ENCODE results near the gene GRWD1.
A peak's percentile ranks its signal among the peaks of the same experiment; 100 is the strongest.

The GRWD1 gene

DNA sequence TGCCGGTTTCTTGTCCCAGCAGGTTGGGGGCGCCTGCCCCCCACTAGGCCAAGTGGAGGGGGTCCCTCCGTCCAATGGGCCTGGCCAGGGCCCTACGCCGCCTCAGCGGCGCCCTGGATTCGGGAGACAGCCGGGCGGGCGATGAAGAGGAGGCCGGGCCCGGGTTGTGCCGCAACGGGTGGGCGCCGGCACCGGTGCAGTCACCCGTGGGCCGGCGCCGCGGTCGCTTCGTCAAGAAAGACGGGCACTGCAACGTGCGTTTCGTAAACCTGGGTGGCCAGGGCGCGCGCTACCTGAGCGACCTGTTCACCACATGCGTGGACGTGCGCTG lies 15.8 kb downstream of the GRWD1 start:
- no peak for DNase-seq

DNA sequence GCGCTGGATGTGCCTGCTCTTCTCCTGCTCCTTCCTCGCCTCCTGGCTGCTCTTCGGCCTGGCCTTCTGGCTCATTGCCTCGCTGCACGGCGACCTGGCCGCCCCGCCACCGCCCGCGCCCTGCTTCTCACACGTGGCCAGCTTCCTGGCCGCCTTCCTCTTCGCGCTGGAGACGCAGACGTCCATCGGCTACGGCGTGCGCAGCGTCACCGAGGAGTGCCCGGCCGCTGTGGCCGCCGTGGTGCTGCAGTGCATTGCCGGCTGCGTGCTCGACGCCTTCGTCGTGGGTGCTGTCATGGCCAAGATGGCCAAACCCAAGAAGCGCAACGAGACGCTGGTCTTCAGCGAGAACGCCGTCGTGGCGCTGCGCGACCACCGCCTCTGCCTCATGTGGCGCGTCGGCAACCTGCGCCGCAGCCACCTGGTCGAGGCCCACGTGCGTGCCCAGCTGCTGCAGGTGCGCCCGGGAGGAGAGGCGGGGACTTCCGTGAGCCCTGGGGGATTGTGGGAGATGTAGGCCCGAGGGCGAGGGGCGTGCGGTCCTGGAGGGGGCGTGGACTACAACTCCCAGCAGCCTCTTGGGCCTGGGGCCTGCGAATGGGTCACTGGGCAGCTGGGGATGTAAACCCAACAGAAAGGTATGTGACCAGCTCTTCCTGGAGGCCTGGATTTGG lies 16.3 kb downstream of the GRWD1 start:
- no peak for DNase-seq

GRCh38 chr19:48465215-48465614 lies 19.4 kb downstream of the GRWD1 start:
- DNase-seq = no peak

- DNase-seq = no peak
Measured at GRCh38 chr19:48466561-48467325, 21.0 kb downstream of the GRWD1 start.

DNA sequence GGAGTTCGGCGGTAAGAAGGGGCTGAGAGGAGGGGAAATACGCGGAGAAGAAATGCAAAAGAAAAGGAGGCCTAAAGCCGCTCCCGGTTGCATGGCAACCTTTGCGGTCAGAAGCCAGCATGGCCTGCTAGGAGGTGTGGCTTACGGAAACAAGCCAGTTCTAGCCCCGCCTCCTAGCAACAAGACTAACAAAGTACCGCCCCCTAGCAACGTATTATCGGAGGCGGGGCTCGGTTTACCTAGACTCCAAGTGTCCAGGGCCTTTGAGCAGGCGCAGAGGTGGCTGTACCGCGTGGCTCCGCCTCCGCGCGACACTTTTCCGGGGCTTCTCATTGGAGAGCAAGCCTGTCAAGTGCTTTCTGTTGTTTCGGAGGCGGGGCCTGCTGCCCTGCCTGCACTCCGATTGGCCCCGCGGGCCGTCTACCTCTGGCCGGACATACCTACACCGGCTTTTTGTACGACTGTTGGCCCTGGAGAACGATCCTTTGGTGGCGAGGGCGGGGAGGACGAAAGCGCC lies 23.0 kb downstream of the GRWD1 start:
- DNase-seq = peak; percentile 99

DNA sequence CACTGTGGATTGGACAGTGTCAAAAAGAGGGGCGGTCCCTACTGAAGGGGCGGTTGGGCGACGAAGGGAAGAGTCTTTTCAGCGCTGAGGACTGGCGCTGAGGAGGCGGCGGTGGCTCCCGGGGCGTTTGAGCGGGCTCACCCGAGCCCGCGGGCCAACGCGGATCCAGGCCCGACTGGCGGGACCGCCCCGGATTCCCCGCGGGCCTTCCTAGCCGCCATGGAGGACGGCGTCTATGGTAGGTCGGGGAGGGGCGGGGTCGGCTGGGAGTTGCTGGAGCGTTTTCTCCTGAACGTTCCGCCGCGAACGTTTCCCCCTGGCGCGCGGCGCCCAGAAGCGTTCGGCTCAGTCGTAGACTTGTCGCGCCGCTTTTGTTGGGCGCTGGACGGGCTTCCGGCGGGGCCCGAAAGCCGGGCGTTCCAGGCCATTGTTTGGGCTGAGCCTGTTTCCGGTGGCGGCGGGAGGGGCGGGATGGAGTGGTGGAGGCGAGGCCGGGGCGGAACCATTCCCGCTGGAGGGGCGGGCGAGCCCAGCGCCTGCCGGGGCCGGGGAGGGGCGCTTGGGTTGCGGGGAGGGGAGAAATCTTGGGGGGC lies 23.6 kb downstream of the GRWD1 start, which contains the start of gene CYTH2:
CYTH2 (plus strand) TSS at position 81 of the 593 bp plus-strand sequence; CDS start at position 220, 139 bp downstream.
- peak; percentile 79 for DNase-seq

- DNase-seq = no peak
Measured at GRCh38 chr19:48469934-48470680, 24.3 kb downstream of the GRWD1 start.

DNA sequence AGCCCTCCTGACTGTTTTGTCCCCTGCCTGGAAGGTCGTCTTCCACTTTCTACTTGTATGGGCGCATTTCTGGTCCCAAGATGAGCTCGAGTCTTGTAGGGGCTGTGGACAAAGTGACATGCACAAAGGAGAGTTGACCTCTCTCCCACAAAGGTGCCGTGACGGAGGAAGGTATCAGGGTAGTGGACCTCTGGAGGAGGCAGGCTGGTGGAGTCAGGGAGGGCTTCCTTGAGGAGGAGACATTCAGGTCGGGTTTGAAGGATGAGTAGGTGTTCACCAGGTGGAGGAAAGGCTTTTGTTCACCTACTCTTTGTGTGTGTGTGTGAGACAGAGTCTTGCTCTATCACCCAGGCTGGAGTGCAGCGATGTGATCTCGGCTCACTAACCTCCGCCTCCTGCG lies 25.1 kb downstream of the GRWD1 start:
- no peak for DNase-seq

DNA sequence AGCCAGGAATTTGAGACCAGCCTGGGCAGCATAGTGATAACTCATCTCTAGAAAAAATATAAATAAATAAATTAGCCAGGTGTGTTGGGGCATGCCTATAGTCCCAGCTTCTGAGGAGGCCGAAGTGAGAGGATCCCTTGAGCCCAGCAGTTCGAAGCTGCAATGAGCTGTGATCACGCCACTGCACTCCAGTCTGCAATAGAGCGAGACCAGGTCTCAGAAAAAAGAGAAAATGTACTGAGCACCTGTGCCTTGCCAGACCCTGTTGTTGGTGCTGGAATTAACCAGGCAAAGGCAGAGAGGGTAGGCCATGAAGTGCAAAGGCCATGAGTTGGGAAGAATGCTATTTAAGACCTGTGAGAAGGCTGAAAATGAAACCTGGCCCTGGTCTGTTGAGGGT lies 26.1 kb downstream of the GRWD1 start:
- DNase-seq = no peak

DNA sequence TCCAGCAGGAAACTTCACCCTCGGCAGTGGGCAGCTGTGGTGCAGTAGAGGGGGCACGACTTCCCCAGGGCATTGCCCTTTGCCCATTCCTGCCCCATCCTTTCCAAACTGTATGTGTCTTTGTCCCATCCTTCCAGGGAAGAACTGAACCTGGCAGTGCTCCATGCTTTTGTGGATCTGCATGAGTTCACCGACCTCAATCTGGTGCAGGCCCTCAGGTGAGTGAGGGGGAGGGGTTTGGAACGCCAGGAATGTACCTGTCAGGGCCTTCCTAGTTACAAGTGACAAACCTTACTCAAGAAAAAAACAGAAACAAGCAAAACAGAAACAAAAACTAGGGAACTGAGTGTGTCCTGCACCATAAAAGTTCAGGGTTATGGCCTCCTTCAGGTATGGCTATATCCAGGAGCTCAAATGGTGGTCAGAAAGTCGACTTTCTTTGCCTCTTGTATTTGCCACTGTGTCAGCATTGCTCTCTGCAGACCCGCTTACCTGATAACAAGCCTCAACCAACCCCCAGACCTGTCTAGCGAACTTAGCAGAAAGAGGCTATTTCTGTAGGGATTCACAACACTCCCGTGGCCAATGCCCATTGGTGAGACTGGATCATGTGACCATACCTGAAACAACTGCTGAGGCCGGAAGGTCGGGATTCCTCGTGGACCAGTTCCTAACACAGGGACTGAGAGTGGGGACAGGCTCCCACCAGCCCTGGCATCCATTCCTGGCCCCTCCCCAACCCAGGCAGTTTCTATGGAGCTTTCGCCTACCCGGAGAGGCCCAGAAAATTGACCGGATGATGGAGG lies 27.6 kb downstream of the GRWD1 start:
- DNase-seq = no peak

DNA sequence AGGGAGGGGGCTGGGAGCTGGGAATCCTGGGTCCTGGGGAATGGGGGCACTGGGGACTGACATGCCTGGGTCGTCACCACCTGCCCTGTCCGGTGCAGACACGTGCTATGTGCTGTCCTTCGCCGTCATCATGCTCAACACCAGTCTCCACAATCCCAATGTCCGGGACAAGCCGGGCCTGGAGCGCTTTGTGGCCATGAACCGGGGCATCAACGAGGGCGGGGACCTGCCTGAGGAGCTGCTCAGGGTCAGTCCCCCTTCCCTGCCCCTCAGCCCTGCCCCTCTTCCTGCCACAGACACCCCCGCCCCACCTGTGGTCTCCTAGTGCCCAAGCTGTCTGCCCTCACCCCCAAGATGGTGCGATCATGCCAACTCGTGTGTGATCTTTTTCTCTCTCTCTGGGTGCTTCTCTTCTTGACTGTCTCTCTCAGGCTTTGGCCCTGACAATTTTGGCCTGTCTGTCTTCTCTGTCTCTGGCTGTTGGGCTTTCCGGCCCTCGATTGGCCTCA lies 28.4 kb downstream of the GRWD1 start:
- DNase-seq = no peak

DNA sequence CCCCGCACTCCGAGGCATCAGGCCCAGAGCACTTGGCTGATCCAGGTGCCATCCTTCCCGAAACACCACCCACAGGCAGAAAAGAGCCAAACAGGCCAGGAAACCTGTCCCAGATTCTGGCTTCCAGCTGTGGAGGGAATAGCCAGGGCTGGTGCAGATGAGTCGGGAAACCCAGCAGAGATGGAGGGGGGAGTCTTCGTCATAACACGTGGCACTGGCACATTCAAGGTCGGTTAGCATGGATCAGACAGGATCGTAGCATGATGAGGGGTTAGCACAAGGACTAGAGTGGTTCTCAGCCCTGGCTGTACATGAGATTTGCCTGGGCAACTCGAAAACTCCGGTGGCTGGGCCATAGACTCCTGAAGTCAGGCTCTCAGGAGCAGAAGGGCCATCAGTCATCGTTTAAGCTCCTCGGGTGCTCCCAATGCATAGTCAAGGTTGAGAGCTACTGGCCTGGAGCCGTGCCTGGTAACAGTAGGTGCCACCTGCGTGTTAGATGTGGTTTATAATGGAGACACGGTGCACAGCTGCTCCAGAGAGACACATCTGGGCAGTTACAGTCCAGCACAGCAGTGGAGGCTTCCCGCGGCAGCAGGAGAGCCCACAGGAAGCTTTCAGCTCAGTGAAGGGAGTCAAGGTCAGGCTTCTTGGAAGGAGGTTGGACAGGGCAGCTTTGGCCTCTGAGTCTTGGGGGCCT lies 29.7 kb downstream of the GRWD1 start:
- no peak for DNase-seq

- DNase-seq = no peak
Measured at GRCh38 chr19:48476176-48476575, 30.4 kb downstream of the GRWD1 start.

- DNase-seq = no peak
Measured at GRCh38 chr19:48477067-48477685, 31.4 kb downstream of the GRWD1 start.

DNA sequence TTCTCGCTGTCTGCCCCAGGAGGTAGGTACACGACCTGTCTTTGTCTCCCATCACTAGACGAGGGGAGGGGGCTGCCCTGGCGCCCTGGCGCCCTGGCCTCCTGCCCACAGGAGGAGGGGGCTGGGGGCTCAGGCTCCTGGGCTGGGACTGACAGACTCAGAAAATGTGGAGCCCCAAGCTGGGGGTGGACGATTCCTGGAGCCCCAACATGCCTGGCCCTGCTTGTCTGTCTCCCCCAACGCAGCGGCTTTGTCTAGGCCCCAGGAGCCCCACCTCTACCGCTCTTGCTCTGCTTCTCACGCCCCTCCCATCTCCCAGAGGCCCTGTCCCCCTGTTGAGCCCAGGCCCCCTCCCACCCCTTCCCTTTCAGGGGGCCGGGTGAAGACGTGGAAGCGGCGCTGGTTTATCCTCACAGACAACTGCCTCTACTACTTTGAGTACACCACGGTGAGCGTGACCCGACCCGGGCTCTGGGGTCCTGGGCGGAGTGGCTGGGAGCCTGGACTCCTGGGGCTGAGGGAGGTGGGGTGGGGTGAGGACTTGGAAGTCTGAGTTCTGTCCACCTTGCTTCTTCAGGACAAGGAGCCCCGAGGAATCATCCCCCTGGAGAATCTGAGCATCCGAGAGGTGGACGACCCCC lies 32.0 kb downstream of the GRWD1 start:
- no peak for DNase-seq

- DNase-seq = no peak
Measured at GRCh38 chr19:48478339-48479256, 32.8 kb downstream of the GRWD1 start.

DNA sequence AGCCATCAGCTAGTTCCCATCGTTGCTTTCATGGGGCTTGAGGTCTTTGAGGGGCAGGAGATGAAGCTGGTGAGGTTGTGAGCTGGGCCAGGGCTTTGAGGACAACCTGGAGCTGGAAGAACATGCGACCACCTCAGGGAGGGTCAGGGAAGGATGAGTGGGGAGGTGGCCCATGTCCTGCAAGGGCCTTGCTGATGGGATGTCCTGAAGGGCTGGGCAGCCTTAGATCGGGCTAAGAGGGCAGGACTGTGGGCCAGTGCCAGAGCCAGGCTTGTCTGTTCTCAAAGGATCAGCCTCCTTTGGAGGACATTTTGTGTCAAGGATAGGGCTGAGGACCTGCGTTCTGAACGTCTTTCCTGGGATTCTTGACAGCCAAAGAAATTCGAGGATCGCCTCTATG lies 33.9 kb downstream of the GRWD1 start:
- no peak for DNase-seq

DNA sequence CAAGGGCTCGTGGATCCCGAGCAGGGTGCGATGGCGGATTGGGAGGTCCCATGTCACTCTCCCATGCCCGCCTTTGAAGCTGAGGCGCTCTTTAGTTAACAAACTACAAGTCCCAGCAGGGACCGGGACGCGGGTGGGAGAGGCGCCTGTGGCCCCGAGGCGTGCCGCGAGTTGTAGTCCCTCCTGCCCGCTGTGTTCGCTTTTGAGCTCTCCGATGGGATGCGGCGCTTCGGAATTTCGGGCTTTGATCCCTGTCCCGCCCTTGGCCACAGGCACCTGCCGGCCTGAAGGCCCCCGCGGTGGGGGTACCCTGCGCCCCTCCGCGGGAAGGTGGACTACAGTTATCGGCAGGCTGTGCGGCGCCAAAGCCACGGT lies 34.4 kb downstream of the GRWD1 start:
- DNase-seq = no peak
